ENCODE data around the gene DPH1.

- TF ChIP-seq NFE2L2 (IDR thresholded peaks at IDR 0.05; ENCODE audit: low read depth, low read length), result no peak
- TF ChIP-seq, protein P1, sequence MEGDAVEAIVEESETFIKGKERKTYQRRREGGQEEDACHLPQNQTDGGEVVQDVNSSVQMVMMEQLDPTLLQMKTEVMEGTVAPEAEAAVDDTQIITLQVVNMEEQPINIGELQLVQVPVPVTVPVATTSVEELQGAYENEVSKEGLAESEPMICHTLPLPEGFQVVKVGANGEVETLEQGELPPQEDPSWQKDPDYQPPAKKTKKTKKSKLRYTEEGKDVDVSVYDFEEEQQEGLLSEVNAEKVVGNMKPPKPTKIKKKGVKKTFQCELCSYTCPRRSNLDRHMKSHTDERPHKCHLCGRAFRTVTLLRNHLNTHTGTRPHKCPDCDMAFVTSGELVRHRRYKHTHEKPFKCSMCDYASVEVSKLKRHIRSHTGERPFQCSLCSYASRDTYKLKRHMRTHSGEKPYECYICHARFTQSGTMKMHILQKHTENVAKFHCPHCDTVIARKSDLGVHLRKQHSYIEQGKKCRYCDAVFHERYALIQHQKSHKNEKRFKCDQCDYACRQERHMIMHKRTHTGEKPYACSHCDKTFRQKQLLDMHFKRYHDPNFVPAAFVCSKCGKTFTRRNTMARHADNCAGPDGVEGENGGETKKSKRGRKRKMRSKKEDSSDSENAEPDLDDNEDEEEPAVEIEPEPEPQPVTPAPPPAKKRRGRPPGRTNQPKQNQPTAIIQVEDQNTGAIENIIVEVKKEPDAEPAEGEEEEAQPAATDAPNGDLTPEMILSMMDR (conservative IDR thresholded peaks at IDR 0.05; ENCODE audit: low read depth, low read length), result no peak
- TF ChIP-seq MXI1 (IDR thresholded peaks at IDR 0.05; ENCODE audit: borderline replicate concordance, low read depth, low read length), result no peak
- TF ChIP-seq RCOR1 (IDR thresholded peaks at IDR 0.05; ENCODE audit: insufficient replicate concordance, low read length), result no peak
- no peak for TF ChIP-seq POLR2A (IDR thresholded peaks at IDR 0.05; ENCODE audit: low read depth, low read length)
- TF ChIP-seq RAD21 (IDR thresholded peaks at IDR 0.05; ENCODE audit: low read length), result no peak
- TF ChIP-seq BHLHE40 (IDR thresholded peaks at IDR 0.05; ENCODE audit: low read depth, low read length), result no peak
Observed at GRCh38 chr17:2002767-2003329, 27.1 kb upstream of the DPH1 start.
